T-helper 1 cell treated with Interleukin-12 subunit alpha and Interleukin-12 subunit beta and Interleukin-4 antibody, amounts not matched to agents 30 ng/mL and 1 ng/mL, for 36 hours (primary cell): ENCODE results near the gene GDE1. TPM values are rescaled to one million over a fixed set of nuclear protein-coding genes. Genes with fewer than 3 reads are reported as not detected.

Experiments
- intact Hi-C: fragments of 100-400 bp; cut with micrococcal nuclease; formaldehyde crosslinking; loops from one replicate; pipeline ENCODE4 v1.15.1; 2024
- total RNA-seq: library from RNA; stranded (reverse); gene quantifications from 2 replicates; pipeline ENCODE4 v1.2.3, GENCODE V29; 2022

The GDE1 gene
- total RNA-seq, 1 donor from 2014 or later: 26.1 TPM

- intact Hi-C loops: no loop called here
Measured at GRCh38 chr16:19497176-19497575, 24.7 kb downstream of the GDE1 start.

DNA sequence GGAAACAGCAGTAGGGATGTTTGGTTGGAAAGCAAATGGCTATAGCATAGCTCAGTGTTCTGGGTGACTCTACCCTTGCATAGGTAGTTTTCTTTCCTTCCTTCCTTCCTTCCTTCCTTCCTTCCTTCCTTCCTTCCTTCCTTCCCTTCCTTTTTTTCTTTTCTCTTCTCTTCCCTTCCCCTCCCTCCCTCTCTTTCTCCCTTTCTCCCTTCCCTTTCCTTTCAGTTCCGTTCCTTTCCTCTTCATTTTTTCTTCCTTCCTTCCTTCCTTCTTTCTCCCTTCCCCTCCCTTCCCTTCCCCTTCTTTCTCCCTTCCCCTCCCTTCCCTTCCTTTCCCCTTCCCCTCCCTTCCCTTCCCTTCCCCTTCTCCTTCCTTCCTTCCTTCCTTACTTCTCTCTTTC lies 31.3 kb downstream of the GDE1 start:
- intact Hi-C loops: no loop called here

GRCh38 chr16:19488213-19488640 lies 33.7 kb downstream of the GDE1 start:
- intact Hi-C loops: no loop called here

GRCh38 chr16:19486750-19487325 lies 35.1 kb downstream of the GDE1 start:
- intact Hi-C loops: no loop called here

DNA sequence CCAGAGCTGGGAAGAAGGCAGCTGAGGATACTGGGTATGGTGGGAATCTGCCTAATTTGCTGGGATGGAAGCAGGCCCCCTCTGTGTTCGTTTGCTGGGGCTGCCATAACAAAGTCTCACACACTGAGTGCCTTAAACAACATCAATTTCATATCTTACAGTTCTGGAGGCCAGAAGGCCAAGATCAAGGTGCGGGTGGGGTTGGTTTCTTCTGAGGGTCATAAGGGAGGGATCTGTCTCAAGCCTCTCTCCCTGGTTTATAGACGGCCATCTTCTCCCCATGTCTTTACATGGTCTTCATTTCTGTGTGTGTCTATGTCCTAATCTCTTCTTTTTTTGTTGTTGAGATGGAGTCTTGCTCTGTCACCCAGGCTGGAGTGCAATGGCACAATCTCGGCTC lies 35.8 kb downstream of the GDE1 start:
- intact Hi-C loops: no loop called here

DNA sequence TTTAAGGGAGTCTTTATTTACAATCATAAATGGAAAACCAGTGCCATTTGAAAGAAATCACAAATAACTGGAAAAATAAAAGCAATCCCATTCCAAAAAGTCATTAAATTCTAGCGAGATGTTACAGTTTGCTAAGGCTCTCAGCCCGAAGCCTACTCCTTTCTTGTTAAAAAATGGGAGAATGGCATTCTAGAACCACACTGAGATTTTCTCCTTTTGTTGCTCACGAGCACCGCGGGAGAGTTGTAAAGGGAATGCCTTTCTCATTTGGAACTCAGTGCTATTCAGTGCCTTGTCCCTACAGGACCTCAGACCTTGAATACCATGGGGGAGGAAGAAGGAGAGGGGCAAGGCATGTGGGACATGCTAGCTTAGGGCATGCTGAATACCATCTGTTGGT lies 36.3 kb downstream of the GDE1 start:
- intact Hi-C loops: no loop called here

GRCh38 chr16:19484096-19484495 lies 37.8 kb downstream of the GDE1 start:
- intact Hi-C loops: no loop called here

GRCh38 chr16:19482291-19482690 lies 39.6 kb downstream of the GDE1 start:
- intact Hi-C loops: no loop called here

GRCh38 chr16:19481769-19482168 lies 40.1 kb downstream of the GDE1 start:
- intact Hi-C loops: no loop called here

DNA sequence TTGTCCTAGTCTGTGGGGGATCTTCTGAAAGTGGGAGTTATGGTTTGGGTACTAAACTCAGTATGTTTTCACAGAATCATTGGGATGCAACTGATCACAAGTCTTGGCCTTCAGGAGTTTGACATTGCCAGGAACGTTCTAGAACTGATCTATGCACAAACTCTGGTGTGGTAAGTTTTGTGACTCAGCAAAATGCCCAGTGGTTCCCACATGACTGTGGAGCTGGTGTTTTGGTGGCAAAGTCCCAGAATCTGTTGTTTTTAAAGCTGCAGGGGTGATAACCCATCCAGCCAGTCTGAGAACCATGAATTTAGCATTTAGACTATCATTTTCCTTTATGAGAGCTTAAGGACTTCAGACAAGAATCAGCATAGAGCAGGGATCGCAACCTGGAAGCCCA lies 40.6 kb downstream of the GDE1 start:
- intact Hi-C loops: no loop called here

DNA sequence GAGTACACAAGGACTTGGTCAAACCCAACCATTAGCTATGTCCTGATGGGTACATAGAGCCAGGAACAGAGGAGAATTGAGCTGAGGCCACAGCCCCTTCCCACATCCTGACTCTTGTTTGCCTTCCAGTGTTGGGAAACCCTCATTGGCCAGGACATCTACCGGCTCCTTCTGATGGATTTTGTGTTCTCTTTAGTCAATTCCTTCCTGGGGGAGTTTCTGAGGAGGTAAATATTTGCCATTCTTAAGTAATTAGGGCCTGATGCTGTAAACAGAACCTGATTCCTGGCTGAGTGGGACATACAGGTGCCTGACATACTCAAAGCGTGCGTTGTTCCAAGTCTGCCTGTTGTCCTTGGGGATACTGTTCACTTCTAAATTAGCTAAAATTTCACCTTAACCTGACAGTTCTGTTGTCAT lies 42.6 kb downstream of the GDE1 start:
- intact Hi-C loops: no loop called here

DNA sequence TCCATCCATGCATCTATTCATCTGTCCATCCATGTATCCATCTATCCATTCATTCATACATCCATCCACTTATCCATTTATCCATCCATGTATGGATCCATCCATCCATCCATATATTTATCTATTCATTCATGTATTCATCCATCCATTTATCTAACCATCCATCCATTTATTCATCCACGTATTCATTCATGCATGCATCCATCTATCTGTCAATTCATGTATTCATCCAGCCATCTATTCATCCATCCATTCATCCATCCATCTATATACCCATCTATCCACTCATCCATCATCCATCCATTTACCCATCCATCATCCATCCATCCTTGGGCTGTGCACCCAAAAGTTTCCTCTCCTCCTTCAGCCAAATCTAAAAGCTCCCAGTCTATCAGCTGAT lies 43.4 kb downstream of the GDE1 start:
- intact Hi-C loops: no loop called here

- intact Hi-C loops: no loop called here
Measured at GRCh38 chr16:19474617-19475016, 47.3 kb downstream of the GDE1 start.

DNA sequence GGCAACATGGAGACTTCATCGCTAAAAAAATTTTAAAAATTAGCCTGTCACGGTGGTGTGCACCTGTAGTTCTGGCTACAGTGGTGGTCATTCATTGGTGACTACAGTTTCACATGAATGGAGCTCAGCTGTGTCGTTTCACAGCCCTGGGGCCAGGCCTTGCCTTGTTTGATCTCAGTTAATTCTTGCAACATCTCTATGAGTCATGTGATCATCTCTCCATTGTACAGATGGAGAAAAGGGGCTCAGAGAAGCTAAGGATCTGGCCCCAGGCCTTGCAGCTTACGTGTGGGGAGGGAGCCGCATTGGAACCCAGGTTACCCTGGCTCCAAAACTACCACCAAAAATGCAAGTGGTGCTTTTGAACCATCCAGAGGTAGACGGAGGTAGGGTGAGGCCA lies 49.4 kb downstream of the GDE1 start:
- intact Hi-C loops: no loop called here

DNA sequence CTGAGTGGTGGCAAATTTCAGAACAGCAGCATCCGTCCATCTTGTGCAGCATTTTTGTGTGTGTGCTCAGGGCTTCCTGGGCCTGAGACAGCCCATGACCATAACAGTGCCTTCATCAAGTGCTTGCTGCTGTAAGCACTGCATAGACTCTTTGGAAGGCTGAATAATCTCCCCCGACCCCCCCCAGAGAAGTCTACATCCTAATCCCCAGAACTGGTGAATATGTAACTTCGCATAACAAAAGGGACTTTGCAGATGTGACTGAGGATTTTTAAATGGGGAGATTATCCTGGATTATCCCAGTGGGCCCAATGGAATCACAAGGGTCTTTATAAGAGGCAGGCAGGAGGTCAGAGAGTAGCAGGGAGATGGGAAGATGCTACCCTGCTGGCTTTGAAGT lies 53.6 kb downstream of the GDE1 start:
- intact Hi-C loops: no loop called here

- intact Hi-C loops: no loop called here
Measured at GRCh38 chr16:19463468-19464315, 58.2 kb downstream of the GDE1 start.

DNA sequence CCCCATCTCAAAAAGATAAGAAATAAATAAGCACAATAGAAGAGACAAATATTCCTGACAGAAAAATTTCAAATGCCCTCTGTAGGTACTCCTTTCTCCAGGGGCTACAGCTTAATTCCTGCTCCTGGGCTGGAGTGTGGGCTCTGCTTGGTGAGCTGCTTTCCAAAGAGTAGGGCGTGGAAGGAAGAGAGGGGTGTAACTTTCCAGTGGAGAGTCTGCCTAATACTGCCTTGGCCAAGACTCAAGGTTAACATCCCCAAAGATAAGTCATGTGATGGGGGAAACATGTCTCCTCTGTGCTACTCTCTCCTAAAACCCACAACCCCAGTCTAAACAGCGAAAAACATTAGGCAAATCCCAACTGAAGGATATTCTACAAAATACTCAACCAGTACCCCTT lies 61.5 kb downstream of the GDE1 start:
- intact Hi-C loops: no loop called here

- intact Hi-C loops: no loop called here
Measured at GRCh38 chr16:19458722-19459379, 63.0 kb downstream of the GDE1 start.
